Left lung (tissue), 10 donors: ENCODE results near the gene SLC17A7. TPM values are rescaled to one million over a fixed set of nuclear protein-coding genes. Genes with fewer than 3 reads are reported as not detected.
A peak's percentile ranks its signal among the peaks of the same experiment; 100 is the strongest.

ENCODE experiments used
- ATAC-seq: fragments of 200-7000 bp; cut with Tn5 transposase; one replicate; pipeline ENCODE4 v1.9.1; 2020; ENCODE audit warnings: moderate library complexity
- DNase-seq, 4 donors: peaks; one replicate each; pipeline ENCODE4 v3.0.0-alpha.2; 2013 to 2020
- H3K27ac ChIP-seq, 2 donors: fragments of 200-600 bp; sonication (generic) in 1 of 2; one replicate each; pipeline versions ENCODE4 v1.5.0 to v1.8.0; 2020 to 2021
- H3K27me3 ChIP-seq, 2 donors: fragments of 200-600 bp; sonication (generic) in 1 of 2; one replicate each; pipeline versions ENCODE4 v1.5.0 to v1.8.0; 2020 to 2021
- H3K36me3 ChIP-seq, 2 donors: fragments of 200-600 bp; sonication (generic) in 1 of 2; one replicate each; pipeline versions ENCODE4 v1.5.0 to v1.8.0; 2020 to 2021
- H3K4me1 ChIP-seq, 2 donors: fragments of 200-600 bp; one replicate each; pipeline ENCODE4 v1.8.0; 2021
- H3K4me3 ChIP-seq, 2 donors: fragments of 200-600 bp; sonication (generic) in 1 of 2; one replicate each; pipeline versions ENCODE4 v1.5.0 to v1.8.0; 2020 to 2021; ENCODE audit warnings: mild to moderate bottlenecking in 1 of 2
- H3K9me3 ChIP-seq, 2 donors: fragments of 200-600 bp; sonication (generic) in 1 of 2; one replicate each; pipeline versions ENCODE4 v1.5.0 to v1.8.0; 2020 to 2021
- CTCF ChIP-seq, 2 donors: fragments of 200-600 bp; sonication (generic) in 1 of 2; IDR thresholded peaks; one replicate each; pipeline versions ENCODE4 v1.5.0 to v1.8.0; 2021; ENCODE audit warnings: antibody characterized with exemption in 2 of 2
- intact Hi-C, 2 donors: fragments of 100-400 bp; cut with DNase I; formaldehyde crosslinking; loops; one replicate each; pipeline versions ENCODE4 v1.11.2 to v1.14.2; 2022
- polyA plus RNA-seq, 6 donors: library from polyadenylated mRNA; unstranded; fragments of 120-200 nt; gene quantifications; one replicate each; pipeline ENCODE4 v1.2.1, GENCODE V29; 2013; ENCODE audit not compliant: insufficient read length in 6 of 6
- total RNA-seq, 2 donors: library from RNA; stranded (reverse); fragmentation: NEBNext Ultra II Directional; extraction: Animal tissue kit (Norgen Biotek cat#: 25700); gene quantifications; one replicate each; pipeline ENCODE4 v1.2.1, GENCODE V29; 2021
- donor health status: DM: no; HTN: yes; CAD: no.
- donor health status: DM: no; HTN: no; CAD: no.

The SLC17A7 gene
- total and polyA plus RNA-seq, 8 donors, result 0.21 to 0.70 (median 0.33) TPM

DNA sequence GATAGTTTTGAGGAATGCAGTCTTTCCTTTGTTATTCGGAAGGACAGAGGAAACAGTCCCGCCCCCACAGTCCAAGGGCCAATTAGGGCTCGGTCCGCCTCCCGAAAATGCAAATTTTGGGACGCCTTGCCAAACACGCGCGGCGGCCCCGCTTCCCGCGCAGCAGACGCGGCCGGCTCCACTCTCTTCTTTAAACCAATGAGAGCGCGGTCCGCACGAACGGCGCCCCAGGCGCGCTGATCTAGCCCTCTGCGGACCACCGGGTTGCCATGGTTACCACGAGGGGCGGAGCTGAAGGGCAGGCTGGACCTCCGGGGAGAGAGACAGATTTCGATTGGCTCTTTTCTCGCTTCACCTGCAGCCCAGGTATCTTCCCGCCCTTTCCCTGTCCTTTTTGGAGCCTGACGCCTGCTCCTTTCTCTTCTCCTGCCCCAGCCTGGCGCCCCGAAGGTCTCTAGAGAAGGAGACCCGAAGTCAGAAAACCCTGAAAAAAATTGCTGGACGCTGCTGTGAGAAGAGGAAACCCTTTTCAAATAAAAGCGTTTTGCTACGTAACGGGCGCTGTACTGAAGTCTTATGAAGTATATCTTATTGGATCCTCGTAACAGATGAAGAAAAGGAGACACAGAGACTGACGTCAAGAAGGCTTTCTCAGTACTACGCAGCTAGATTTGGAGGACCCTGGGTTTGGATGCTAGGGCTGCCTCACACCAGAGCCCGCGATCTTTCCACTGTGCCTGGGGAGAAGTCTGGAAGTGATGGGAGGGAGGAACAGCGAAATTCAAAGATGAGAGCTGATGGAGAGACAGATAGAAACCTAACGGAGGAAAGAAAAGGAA, 20.1 kb downstream of the SLC17A7 start:
- H3K27me3 ChIP-seq, result peaks cover 63 to 94% of the 10 kb centered on the region in 2 donors
- no peaks in the 10 kb centered on the region for H3K36me3 ChIP-seq
- no peak overlapping the region for H3K27ac ChIP-seq
- DNase-seq (peak; percentile 65 to 86 (median 76)), ATAC-seq (peak; percentile 90)
- intact Hi-C loops, result no loop called here
- H3K9me3 ChIP-seq, result no peaks in the 10 kb centered on the region
- H3K4me3 ChIP-seq, result peak overlapping the region in 1 of 2 donors; percentile 18
- TF ChIP-seq CTCF (IDR thresholded peaks at IDR 0.05), result no peak
- H3K4me1 ChIP-seq, result peaks cover 7 to 26% of the 10 kb centered on the region in 2 donors

- DNase-seq (no peak), ATAC-seq (no peak)
- no peak overlapping the region for H3K4me3 ChIP-seq
- peaks cover 52 to 92% of the 10 kb centered on the region in 2 donors for H3K27me3 ChIP-seq
- H3K27ac ChIP-seq, result no peak overlapping the region
- H3K4me1 ChIP-seq, result peaks cover 7 to 22% of the 10 kb centered on the region in 2 donors
- TF ChIP-seq CTCF (IDR thresholded peaks at IDR 0.05), result no peak
- intact Hi-C loops, result no loop called here
- H3K36me3 ChIP-seq, result no peaks in the 10 kb centered on the region
- H3K9me3 ChIP-seq, result no peaks in the 10 kb centered on the region
Measured at GRCh38 chr19:49420227-49420626, 21.1 kb downstream of the SLC17A7 start.

DNA sequence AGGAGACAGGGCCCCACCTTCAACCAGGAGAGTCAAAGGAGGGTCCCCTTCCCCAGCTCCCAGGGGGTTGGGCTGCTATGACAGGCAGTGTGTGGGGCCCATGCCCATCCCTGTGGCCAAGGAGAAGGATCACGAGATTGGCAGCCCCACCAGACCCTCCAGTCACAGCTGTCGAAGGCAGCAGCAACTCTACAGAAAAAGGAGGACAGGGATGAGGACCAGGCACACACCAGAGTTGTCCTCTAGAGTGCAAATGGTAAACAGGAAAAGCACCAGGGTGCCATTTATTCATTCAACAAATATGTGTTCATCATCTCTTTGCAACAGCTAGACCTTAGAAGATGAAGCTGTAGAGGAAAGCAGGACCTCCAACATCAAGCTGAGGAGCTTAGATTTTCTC, 22.2 kb downstream of the SLC17A7 start:
- TF ChIP-seq CTCF (IDR thresholded peaks at IDR 0.05), result no peak
- intact Hi-C loops, result no loop called here
- DNase-seq (no peak), ATAC-seq (no peak)
- Histone ChIP-seq H3K4me3 (no peak overlapping the region), H3K27ac (no peak overlapping the region), H3K36me3 (no peaks in the 10 kb centered on the region), H3K4me1 (peaks cover 7 to 22% of the 10 kb centered on the region in 2 donors), H3K9me3 (no peaks in the 10 kb centered on the region), H3K27me3 (peaks cover 43 to 87% of the 10 kb centered on the region in 2 donors)

GRCh38 chr19:49418511-49418910, 22.8 kb downstream of the SLC17A7 start:
- H3K27me3 ChIP-seq, result peaks cover 37 to 80% of the 10 kb centered on the region in 2 donors

More at GRCh38 chr19:49418511-49418910, 22.8 kb downstream of the SLC17A7 start:
- H3K4me3 ChIP-seq, result no peak overlapping the region
- no peaks in the 10 kb centered on the region for H3K36me3 ChIP-seq
- H3K27ac ChIP-seq, result no peak overlapping the region
- peaks cover 7 to 22% of the 10 kb centered on the region in 2 donors for H3K4me1 ChIP-seq
- H3K9me3 ChIP-seq, result no peaks in the 10 kb centered on the region
- no peak for TF ChIP-seq CTCF (IDR thresholded peaks at IDR 0.05)
- no peak for DNase-seq
- ATAC-seq, result no peak
- intact Hi-C loops, result no loop called here
